Activated CD4-positive, CD25-positive, alpha-beta regulatory T cell treated with anti-CD3 and anti-CD28 coated beads, Interleukin-2, amount 50 U/mL, for 72 hours (primary cell): ENCODE results near the gene AMY2B.
"Not testable (repeated sequence)": the region's sequence is repeated elsewhere in the genome, so short reads cannot be mapped to it uniquely, and the experiment has no call there.

Experiments used
- DNase-seq: peaks from one replicate; pipeline ENCODE4 v3.0.0; 2021

Gene AMY2B

DNA sequence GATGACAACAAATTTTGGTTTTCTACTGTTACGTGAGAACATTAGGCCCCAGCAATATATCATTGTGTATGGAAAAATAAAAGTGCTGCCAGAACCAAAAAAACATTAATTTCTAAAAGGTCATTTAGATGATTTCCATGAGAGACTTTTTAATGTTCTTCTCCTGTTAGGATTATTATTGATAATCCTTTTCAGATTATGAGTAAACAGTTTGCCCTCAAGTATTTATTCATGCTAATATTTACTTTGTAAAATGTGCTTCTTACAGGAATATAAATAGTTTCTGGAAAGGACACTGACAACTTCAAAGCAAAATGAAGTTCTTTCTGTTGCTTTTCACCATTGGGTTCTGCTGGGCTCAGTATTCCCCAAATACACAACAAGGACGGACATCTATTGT lies at the start of gene AMY2B:
Gene AMY2B, plus strand, starts transcription at position 301 of the 400 bp plus-strand sequence. Its CDS starts 14 bp downstream, at position 315.
- not testable (repeated sequence) for DNase-seq

DNA sequence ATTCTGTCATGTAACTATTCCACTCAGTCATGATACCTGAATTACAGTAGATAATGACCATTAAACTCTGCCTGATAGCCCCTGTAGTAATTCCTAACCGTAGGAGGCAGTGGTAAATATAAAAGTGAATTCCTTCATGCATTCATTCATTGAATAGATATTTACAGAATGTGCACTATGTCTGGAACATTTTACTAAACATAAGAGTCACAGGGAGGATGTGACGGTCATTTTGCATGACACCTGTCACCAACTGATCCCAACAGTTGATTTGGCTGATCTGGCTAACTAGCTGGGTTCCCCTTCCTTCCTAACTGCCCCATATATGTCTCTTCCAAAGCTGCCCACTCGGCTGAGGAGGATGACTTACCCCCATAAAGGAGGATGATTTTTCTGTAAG lies 48.0 kb upstream of the AMY2B start:
- DNase-seq, result no peak

DNA sequence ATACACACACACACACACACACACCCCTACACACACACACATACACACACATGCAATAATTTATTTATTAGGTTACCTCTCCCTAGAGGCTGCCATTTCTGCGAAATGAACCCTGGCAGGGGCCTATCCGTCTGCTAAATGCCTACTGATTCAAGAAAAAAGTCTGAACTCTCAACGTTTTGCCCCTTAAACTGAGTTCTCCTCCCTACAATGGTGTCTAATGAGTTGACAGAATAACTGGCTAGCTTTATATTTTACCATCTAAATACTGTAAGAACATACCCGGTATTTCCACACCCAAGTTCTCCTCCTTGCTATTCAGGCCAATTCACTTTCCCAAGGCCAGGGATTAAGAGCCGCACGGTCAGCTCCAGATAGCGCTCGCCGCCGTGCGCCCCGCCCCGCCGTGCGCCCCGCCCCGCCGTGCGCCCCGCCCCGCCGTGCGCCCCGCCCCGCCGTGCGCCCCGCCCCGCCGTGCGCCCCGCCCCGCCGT lies 46.2 kb upstream of the AMY2B start:
- DNase-seq, result no peak

DNA sequence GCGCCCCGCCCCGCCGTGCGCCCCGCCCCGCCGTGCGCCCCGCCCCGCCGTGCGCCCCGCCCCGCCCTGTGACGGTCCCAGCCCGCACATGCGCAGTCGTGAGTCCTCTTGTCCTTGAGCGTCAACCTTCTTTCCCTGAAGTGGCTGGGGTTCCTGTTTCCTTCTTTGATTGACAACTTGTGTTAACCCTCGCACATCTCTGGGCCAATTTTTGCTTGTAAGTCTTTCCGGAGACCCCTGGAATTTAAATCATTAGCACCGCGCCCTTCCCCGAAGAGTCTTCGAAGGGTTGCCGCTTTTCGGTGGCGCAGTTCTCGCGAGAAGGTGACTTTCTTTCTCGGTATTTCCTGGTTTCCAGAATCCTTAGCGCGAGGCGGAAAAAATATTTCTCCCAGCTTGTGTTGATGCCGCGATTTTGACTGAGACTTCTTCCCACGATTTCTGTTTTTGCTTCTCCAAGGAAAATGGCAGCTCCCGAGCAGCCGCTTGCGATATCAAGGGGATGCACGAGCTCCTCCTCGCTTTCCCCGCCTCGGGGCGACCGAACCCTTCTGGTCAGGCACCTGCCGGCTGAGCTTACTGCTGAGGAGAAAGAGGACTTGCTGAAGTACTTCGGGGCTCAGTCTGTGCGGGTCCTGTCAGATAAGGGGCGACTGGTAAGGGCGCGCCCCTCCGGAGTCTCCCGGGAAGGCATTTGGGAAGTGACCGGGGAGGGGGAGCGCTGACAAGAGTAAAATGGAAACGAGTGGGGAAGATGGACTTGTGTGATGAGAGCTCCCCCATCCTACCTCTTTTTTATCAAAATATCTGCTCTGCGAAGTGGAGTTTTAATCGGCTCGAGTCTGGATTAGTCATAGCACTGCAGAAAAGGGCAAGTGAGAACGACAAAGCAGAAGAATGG lies 45.5 kb upstream of the AMY2B start, which contains the start of gene RNPC3:
Gene RNPC3, plus strand, starts transcription at position 93 of the 901 bp plus-strand sequence. Its CDS starts 372 bp downstream, at position 465.
- DNase-seq, result peak; percentile 84

DNA sequence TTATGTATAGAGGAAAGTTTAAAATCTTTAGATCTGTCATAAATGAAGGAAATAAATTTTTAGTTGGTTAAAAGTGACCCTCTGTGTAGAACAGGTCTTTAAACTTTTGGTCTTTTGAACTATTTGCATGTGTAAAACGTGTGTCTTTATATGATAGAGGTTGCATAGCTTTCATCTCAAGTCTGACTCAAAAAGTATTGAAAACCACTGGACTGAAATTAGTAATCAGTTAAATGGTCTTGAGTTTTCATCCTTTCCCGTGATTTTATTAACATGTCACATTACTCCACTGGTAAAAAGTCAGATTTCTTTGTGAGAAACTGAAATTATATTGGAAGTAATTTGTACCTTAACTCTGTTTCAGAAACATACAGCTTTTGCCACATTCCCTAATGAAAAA lies 44.1 kb upstream of the AMY2B start:
- DNase-seq, result no peak

DNA sequence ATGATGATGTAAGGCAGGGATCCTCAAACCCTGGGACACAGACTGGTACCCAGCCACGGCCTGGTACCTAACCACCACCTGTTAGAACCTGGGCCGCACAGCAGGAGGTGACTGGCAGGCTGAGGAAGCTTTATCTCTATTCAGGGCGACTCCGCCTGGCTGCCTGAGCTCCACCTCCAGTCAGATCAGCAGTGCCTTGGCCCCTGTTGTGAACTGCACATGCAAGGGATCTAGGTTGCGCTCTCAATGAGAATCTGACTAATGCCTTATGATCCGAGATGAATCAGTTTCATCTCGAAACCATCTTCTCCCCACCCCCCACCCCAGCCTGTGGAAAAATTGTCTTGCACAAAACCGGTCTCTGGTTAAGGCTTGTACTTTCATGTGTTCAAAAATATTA lies 41.6 kb upstream of the AMY2B start:
- peak; percentile 41 for DNase-seq

DNA sequence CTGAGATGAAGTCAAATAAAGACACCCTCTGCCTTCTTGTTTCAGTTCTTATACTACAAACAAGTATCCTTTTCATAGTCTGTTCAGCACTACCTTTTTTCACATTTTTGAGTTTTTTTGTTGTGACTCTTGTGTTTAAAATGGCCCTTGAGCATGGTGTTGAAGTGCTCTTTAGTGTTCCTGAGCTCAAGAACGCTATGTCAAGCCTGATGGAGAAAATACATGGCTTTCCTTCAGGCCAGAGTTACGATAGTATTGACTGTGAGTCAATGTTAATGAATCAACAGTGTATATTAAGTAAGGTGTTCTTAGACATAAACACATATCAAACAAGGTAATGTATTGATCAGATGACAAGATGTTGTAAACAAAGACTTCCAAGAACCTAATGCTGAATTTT lies 33.2 kb upstream of the AMY2B start:
- no peak for DNase-seq

DNA sequence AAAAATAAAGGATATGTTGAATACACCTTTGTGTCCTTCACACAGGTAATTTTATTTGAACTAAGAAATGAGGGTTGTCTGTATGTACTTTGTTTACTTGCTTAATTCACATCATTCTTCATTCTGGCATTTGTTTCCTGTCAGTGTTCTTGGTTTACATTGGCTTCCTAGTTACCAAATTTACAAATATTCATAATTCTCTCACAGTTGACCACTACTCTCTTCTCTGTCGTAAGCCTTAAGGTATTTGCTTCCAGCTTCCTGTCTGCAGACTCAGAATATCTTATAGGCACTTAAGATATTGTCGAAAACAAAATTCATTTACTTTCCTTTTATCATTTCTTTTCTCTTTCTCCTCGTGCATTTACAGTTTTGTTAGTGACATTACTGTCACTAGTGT lies 30.0 kb upstream of the AMY2B start:
- no peak for DNase-seq

DNA sequence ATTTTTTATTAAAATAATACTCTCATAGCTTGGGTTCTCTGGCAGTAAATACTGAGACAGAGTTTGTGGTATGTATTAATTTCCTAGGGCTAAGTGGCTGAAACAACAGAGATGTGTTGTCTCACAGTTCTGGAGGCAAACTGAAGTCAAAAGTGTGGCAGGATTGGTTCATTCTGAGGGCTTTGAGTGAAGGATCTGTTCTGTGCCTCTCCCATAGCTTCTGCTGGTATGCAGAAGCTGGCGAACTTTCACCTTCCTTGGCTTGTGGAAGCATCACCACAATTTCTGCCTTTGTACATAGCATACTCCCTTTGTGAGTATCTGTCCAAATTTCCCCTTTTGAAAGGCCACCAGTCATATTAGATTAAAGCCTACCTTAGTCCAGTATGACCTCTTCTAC lies 24.9 kb upstream of the AMY2B start:
- DNase-seq, result no peak

DNA sequence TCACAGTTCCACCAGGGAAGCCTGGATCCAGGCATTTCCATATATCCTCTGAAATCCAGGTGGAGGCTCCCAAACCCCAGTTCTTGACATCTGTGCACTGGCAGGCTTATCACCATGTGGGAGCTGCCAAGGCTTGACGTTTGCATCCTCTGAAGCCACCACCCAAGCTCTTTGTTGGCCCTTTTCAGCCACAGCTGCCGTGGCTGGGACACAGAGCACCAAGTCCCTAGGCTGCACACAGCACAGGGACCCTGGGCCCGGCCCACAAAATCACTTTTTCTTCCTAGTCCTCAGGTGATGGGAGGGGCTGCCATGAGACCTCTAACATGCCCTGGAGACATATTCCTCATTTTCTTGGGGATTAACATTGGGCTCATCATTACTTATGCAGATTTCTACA lies 23.5 kb upstream of the AMY2B start:
- no peak for DNase-seq

DNA sequence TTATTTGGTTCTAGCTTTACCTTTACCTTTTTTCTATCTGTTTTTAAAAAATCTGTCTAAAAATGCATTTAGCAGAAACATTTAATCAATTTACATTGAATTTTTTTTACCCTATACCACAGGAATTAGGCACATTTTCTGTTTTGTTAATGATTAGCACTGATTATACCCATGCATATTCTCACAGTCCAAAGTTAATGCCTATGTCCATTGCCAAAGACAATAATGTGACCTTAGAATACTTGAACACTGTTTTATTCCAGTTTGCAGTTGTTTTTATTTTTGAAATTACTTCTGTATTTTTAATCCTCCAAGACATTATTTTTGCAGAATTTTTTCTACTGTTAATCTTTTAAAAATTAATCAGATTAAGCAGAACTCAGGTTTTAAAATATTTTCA lies 11.0 kb upstream of the AMY2B start:
- no peak for DNase-seq

DNA sequence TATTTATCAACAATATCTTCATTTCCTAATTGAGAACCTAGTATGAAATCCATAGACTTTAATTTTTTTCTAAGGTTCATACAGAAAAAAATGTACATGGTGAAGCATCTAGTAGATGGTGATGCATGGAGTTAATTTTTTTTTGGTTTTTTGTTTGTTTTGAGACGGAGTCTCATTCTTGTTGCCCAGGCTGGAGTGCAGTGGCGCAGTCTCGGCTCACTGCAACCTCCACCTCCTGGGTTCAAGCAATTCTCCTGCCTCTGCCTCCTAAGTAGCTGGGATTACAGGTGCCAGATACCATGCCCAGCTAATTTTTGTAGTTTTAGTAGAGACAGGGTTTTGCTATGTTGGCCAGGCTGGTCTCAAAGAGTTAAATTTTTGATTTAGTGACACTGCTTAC lies 10.3 kb upstream of the AMY2B start:
- not testable (repeated sequence) for DNase-seq

DNA sequence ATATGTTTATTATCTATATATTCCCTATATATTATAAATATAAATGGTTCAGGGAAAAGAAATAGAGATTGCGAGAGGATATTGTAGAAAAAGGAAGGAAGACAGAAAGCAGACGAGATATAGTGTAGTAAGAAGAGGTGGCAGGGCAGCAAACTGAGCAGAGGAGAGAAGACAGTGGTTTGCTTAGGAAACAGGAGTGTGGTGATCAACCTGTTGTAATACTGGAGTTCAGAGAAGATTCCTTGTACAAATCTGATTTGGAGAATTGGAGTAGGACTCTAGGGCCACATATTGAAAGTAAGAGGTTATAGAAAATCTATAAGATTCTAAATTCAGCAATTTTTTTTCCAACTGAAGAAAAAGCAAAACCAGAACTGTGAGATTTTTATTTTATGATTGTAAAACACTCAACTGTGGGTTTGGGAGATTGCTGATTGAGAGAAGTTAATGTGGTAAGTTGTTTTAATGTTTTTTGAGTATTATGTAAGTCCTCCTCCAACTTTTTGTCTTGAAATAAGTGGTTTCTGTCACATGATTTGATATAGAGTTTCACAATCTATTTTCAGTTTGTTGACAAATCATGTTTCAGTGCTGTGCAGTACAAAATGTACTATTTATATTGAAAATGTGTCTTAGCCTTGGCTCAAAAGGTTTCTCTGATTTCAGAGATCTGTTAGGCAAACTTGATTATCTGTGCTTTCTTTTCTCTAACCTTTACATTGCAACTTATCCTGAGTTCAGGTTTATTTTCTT lies 9.6 kb upstream of the AMY2B start:
- DNase-seq, result no peak

DNA sequence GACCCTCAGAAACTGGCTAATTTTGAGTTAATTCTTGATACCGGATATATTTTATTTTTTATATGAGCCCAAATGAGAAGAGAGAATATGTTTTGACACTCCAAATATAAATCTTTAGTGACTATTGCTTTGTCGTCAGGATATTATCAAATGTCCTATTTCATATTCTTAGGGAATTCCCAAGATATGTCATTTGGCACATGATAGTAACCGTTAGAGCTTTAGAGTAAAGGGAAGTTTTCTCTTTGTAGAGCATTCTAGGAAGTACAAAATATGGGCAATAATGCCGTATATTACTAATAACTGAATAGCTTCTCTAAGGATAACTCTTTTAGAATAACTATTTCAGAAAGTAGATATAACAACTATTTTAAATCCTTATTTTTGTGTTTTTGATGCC lies 8.3 kb upstream of the AMY2B start:
- DNase-seq, result no peak

DNA sequence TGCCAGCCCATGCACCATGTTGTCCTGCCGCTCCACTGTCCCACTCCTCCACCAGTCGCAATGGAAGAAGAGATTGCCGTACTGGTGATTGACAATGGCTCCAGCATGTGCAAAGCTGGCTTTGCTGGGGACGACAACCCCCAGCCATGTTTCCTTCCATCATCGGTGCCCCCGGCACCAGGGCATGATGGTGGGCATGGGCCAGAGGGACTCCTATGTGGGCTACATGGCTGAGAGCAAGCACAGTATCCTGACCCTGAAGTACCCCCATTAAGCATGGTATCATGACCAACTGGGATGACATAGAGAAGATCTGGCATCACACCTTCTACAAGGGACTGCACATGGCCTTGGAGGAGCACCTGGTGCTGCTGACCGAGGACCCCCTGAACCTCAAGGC lies 1.9 kb upstream of the AMY2B start:
- no peak for DNase-seq

DNA sequence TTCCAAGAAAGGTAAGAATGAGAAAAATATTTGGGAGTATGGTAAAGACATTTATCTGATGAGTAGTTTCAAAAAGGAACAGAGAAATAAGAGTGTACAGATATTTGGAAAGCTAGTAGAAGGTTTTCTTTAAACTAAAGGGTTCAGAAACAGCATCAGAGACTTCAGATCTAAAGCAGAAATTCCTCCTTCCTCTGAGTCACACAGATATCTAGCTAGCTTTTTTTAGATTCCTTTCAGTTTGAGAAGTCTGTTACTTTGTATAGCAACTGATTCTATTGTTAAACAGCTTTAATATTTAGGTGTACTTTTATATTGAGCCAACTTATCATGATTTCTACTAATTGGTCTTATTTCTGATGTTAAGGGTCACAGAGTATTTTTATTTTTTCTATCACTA lies 4.7 kb downstream of the AMY2B start:
- DNase-seq, result no peak

DNA sequence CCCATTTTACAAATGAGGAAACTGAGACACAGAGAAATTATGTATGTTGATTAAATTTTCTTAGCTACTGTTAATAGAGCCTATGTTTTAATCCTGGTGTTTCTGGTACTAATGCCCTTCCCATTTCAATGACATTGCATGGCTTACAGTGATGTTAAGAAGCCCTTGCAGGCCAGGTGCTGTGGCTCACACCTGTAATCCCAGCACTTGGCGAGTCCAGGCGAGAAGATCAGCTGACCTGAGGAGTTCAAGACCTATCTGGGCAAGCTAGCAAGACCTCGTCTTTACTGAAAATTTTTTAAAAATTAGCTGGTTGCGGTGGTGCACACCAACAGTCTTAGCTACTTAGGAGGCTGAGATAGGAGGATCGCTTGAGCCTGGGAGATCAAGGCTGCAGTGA lies 5.4 kb downstream of the AMY2B start:
- DNase-seq, result not testable (repeated sequence)

DNA sequence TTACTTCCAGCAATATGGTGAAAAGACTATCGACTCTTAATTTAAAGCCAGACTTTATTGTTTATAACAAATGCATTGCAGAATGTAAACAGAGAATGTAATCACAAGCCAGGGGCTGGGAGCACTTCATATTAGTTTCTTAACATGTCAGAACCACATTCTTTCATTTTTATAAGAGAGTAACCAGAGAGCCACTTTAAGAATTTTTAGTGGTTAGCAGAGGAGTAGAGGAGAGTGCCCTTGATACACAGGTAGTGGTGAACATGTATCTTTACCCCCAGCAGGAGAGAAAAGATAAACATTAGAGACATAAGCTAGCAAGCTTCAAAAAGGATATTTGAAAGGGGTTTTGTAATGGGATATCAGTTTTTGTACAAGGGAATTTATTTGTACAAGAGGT lies 11.1 kb downstream of the AMY2B start:
- no peak for DNase-seq

DNA sequence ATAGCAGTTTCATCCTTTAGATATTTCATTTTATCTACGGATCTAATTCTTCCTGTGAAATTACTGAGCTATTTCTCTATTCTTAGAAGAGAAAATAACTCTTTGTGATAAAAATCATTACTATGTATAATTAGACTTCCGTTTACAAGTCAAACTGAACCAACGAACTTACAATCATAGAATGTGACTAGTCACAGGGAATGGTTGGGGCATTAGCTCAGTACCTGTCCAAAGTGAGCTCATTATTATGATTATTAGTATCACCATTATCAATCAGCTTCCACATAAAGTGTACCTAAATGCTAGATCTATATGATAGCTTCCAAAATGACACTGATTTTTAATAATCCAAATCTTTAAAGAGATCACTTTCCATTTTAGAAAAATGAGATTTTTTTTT lies 12.5 kb downstream of the AMY2B start:
- no peak for DNase-seq

DNA sequence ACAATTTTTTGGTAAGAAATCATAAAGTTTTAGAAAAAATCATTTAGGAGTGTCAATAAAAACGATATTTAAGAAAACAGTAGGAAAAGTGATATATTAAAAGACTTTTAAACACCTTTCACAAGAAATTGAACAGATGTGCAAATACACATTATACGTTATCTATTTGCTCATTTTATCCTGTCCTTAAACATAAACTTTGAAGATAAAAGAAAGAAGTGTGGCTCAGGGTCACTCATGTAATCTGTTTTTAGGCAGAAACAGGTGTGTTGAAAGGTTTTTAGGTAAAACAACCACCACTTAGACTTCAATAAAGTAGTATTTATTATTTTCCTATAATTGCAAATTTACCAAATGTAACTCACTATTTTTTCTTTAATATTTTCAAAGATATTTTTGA lies 13.1 kb downstream of the AMY2B start:
- DNase-seq, result no peak

DNA sequence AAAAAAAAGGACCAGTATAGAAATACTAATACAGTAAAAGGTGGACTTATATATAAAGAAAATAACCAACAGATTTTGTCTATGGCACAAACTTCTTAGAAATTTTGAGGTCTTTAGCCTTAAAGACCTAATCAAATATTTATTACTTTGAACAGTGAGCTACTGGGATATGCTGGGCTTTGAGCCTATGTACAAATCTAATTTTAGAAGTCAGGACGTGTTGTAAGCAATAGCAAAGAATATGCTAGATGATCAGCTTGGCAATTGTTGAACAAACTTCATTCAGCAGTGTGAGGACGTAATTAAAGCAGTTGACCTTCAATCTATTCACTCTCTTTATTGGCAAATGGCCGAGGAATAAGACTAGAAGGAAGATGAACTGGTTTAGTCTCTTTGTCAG lies 31.4 kb downstream of the AMY2B start:
- DNase-seq, result not testable (repeated sequence)

DNA sequence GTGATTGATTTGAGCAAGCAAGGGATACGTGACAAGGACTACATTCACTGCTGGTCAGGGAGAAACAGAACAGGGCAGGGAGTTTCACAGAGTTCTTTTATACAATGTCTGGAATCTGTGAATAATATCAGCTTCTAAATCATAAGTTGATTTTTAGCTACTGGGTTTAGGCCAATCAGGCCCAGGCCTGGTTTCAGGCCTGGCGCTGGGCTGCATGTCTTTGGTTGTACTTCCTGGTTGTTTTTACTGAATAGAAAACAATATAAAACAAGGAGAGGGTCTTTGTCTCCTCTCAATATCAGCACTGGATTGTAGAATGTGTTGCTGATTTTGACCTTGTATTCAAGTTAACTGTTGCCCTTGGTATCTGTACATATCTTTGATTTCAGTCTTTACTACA lies 45.0 kb downstream of the AMY2B start:
- DNase-seq, result no peak

DNA sequence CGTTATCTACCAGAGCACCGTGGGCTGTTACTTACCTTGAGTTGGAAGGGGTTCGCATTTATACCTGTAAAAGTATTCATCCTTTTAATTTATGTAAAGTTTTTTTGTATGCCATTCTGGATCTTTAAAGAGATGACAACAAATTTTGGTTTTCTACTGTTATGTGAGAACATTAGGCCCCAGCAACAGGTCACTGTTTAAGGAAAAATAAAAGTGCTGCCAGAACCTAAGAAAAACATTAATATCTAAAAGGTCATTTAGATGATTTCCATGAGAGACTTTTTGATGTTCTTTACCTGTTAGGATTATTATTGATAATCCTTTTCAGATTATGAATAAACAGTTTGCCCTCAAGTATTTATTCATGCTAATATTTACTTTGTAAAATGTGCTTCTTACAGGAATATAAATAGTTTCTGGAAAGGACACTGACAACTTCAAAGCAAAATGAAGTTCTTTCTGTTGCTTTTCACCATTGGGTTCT lies 45.6 kb downstream of the AMY2B start, which contains the start of gene AMY2A:
Gene AMY2A, plus strand, starts transcription at position 434 of the 484 bp plus-strand sequence. Its CDS starts 14 bp downstream, at position 448.
- not testable (repeated sequence) for DNase-seq

DNA sequence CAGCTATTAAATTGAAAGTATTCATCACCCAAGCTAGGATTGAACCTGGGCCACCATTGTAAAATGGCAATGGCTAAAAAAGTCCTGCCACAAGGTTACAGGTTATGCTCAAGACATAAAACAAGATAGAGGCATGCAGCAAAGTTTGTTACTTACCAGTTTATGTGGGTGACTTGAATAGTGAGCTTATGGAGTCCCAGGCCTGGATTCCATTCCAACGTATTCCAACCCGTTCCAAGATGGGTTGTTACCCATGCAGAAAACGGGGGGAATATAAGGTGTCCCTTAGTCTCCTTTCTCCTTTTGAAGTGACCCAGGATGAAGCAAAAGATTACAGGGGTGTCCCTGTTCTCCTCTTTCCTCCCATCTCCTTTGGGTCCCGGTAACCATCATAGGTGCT lies 56.0 kb downstream of the AMY2B start:
- not testable (repeated sequence) for DNase-seq
